IMR-90 (cell line): ENCODE measurements around the gene COX8C. TPM values are rescaled to one million over a fixed set of nuclear protein-coding genes. Genes with fewer than 3 reads are reported as not detected.

Experiments
- ATAC-seq: fragments of 200-7000 bp; cut with Tn5 transposase; 2 replicates; pipeline ENCODE4 v1.9.1; 2020; ENCODE audit warnings: low read depth, mild to moderate bottlenecking, moderate library complexity
- BruUV-seq: library from RNA; stranded (reverse); fragments of 400-500 nt; replicated peaks from 2 replicates; lab custom pipeline; 2021; lab: Mats Ljungman, UMichigan
- CTCF ChIA-PET: fragments of 300-600 bp; formaldehyde crosslinking; extraction: SDS; loops from one replicate; lab custom pipeline; 2021; ENCODE audit warnings: antibody characterized with exemption; lab: Yijun Ruan, JAX
- POLR2A ChIA-PET: fragments of 300-600 bp; sonication (Branson Sonifier 250); formaldehyde crosslinking; loops from one replicate; lab custom pipeline; 2022; ENCODE audit warnings: antibody characterized with exemption; ENCODE audit not compliant: unreplicated experiment; lab: Charles Lee
- DNase-seq: peaks from one replicate; pipeline ENCODE4 v3.0.0; 2013
- H2AFZ ChIP-seq: replicated peaks from 2 replicates; pipeline ENCODE3; 2013; ENCODE audit warnings: low read length, mild to moderate bottlenecking; ENCODE audit not compliant: poor library complexity
- H2AK5ac ChIP-seq: 2 replicates; pipeline ENCODE4 v1.6.1; 2013; ENCODE audit warnings: low read depth, low read length, inconsistent platforms
- H2AK9ac ChIP-seq: replicated peaks from 2 replicates; pipeline ENCODE3; 2013; ENCODE audit warnings: mild to moderate bottlenecking, low read depth, low read length, moderate library complexity; ENCODE audit not compliant: poor library complexity
- H2BK120ac ChIP-seq: 2 replicates; pipeline ENCODE4 v1.6.1; 2013; ENCODE audit warnings: low read depth, low read length, inconsistent platforms
- H2BK15ac ChIP-seq: 3 replicates; pipeline ENCODE4 v1.6.1; 2013; ENCODE audit warnings: low read depth, low read length, inconsistent platforms
- H2BK20ac ChIP-seq: 2 replicates; pipeline ENCODE4 v1.6.1; 2013; ENCODE audit warnings: low read depth, mild to moderate bottlenecking, inconsistent platforms, low read length, moderate library complexity
- H2BK5ac ChIP-seq: 2 replicates; pipeline ENCODE4 v1.6.1; 2013; ENCODE audit warnings: mild to moderate bottlenecking, low read depth, low read length, inconsistent platforms; ENCODE audit not compliant: poor library complexity, severe bottlenecking
- H3K14ac ChIP-seq: replicated peaks from 2 replicates; pipeline ENCODE4 v1.6.1; 2013; ENCODE audit warnings: low read depth, low read length, inconsistent platforms
- H3K18ac ChIP-seq: 2 replicates; pipeline ENCODE4 v1.6.1; 2013; ENCODE audit warnings: low read depth, low read length, control low read depth
- H3K23ac ChIP-seq: 2 replicates; pipeline ENCODE4 v1.6.1; 2013; ENCODE audit warnings: low read depth, low read length, inconsistent platforms
- H3K27ac ChIP-seq: 2 replicates; pipeline ENCODE4 v1.5.1; 2013; ENCODE audit warnings: mild to moderate bottlenecking, control low read depth, low read length; ENCODE audit not compliant: insufficient read depth
- H3K27me3 ChIP-seq: 2 replicates; pipeline ENCODE4 v1.6.1; 2013; ENCODE audit warnings: low read length; ENCODE audit not compliant: control insufficient read depth, insufficient read depth
- H3K36me3 ChIP-seq: 2 replicates; pipeline ENCODE4 v1.6.1; 2013; ENCODE audit warnings: low read length, mixed read lengths; ENCODE audit not compliant: control insufficient read depth, insufficient read depth
- H3K4ac ChIP-seq: 2 replicates; pipeline ENCODE4 v1.6.1; 2013; ENCODE audit warnings: low read depth, low read length, inconsistent platforms
- H3K4me1 ChIP-seq: 2 replicates; pipeline ENCODE4 v1.6.1; 2013; ENCODE audit warnings: low read length, mixed read lengths; ENCODE audit not compliant: control insufficient read depth, insufficient read depth
- H3K4me2 ChIP-seq: 2 replicates; pipeline ENCODE4 v1.6.1; 2013; ENCODE audit warnings: low read depth, mild to moderate bottlenecking, control low read depth, low read length, moderate library complexity
- H3K4me3 ChIP-seq: 2 replicates; pipeline ENCODE4 v1.5.1; 2013; ENCODE audit warnings: low read depth, mild to moderate bottlenecking, control low read depth, low read length, moderate library complexity; ENCODE audit not compliant: insufficient read depth
- H3K56ac ChIP-seq: 2 replicates; pipeline ENCODE4 v1.6.1; 2013; ENCODE audit warnings: low read length, inconsistent platforms; ENCODE audit not compliant: insufficient read depth; ENCODE audit errors: extremely low read depth
- H3K79me1 ChIP-seq, 2 experiments: 2 replicates each; pipeline ENCODE4 v1.6.1; 2013; ENCODE audit warnings: low read length in 2 of 2, inconsistent platforms in 1 of 2, low read depth in 1 of 2
- H3K9ac ChIP-seq: 2 replicates; pipeline ENCODE4 v1.6.1; 2013; ENCODE audit warnings: low read depth, low read length, control low read depth
- H3K9me1 ChIP-seq: 2 replicates; pipeline ENCODE4 v1.6.1; 2013; ENCODE audit warnings: low read length, inconsistent platforms; ENCODE audit not compliant: insufficient read depth
- H3K9me3 ChIP-seq: 2 replicates; pipeline ENCODE4 v1.6.1; 2013; ENCODE audit warnings: low read length; ENCODE audit not compliant: control insufficient read depth, insufficient read depth
- H4K20me1 ChIP-seq: 2 replicates; pipeline ENCODE4 v1.6.1; 2013; ENCODE audit warnings: low read length, inconsistent platforms; ENCODE audit not compliant: insufficient read depth
- H4K5ac ChIP-seq: 2 replicates; pipeline ENCODE4 v1.6.1; 2013; ENCODE audit warnings: mild to moderate bottlenecking, low read depth, low read length, control low read depth
- H4K8ac ChIP-seq, 2 experiments: 2 replicates each; pipeline ENCODE4 v1.6.1; 2013; ENCODE audit warnings: low read depth in 2 of 2, low read length in 2 of 2, control low read depth in 1 of 2, inconsistent platforms in 1 of 2
- H4K91ac ChIP-seq: 2 replicates; pipeline ENCODE4 v1.6.1; 2013; ENCODE audit warnings: low read depth, low read length, inconsistent platforms; ENCODE audit not compliant: insufficient read depth
- BHLHE40 ChIP-seq: fragments of 150-350 bp; IDR thresholded peaks from 2 replicates; pipeline ENCODE4 v1.6.1; 2016; ENCODE audit warnings: mild to moderate bottlenecking, low read depth, low read length
- CEBPB ChIP-seq: IDR thresholded peaks from 2 replicates; pipeline ENCODE4 v1.6.1; 2012; ENCODE audit warnings: low read depth, low read length, improper control_type of control experiment
- CHD1 ChIP-seq: IDR thresholded peaks from 2 replicates; pipeline ENCODE4 v1.6.1; 2012; ENCODE audit warnings: low read depth, low read length, improper control_type of control experiment
- CTCF ChIP-seq: conservative IDR thresholded peaks from 2 replicates; pipeline ENCODE4 v1.5.1; 2012; ENCODE audit warnings: mild to moderate bottlenecking, low read depth, low read length, improper control_type of control experiment
- FOS ChIP-seq: fragments of 150-350 bp; IDR thresholded peaks from 2 replicates; pipeline ENCODE4 v1.6.1; 2016; ENCODE audit warnings: low read depth, low read length
- MAZ ChIP-seq: IDR thresholded peaks from 2 replicates; pipeline ENCODE4 v1.6.1; 2012; ENCODE audit warnings: low read depth, mild to moderate bottlenecking, low read length, improper control_type of control experiment, moderate library complexity, borderline replicate concordance
- MXI1 ChIP-seq: IDR thresholded peaks from 2 replicates; pipeline ENCODE4 v1.6.1; 2012; ENCODE audit warnings: low read depth, mild to moderate bottlenecking, low read length, moderate library complexity, borderline replicate concordance
- NFE2L2 ChIP-seq: fragments of 150-350 bp; IDR thresholded peaks from 2 replicates; pipeline ENCODE4 v1.6.1; 2016; ENCODE audit warnings: low read depth, mild to moderate bottlenecking, low read length
- POLR2A ChIP-seq: IDR thresholded peaks from 2 replicates; pipeline ENCODE4 v1.6.1; 2012; ENCODE audit warnings: mild to moderate bottlenecking, low read depth, low read length
- RAD21 ChIP-seq: IDR thresholded peaks from 2 replicates; pipeline ENCODE4 v1.6.1; 2012; ENCODE audit warnings: low read length, improper control_type of control experiment
- RCOR1 ChIP-seq: IDR thresholded peaks from 2 replicates; pipeline ENCODE4 v1.6.1; 2012; ENCODE audit warnings: mild to moderate bottlenecking, low read length, improper control_type of control experiment; ENCODE audit not compliant: insufficient replicate concordance
- RFX5 ChIP-seq: IDR thresholded peaks from 2 replicates; pipeline ENCODE4 v1.8.0; 2012; ENCODE audit warnings: low read depth, mild to moderate bottlenecking, low read length, moderate library complexity
- SMC3 ChIP-seq: fragments of 150-350 bp; IDR thresholded peaks from 2 replicates; pipeline ENCODE4 v1.6.1; 2016; ENCODE audit warnings: low read depth, mild to moderate bottlenecking, antibody characterized with exemption, low read length, moderate library complexity
- dilution Hi-C: fragments of 300-500 bp; cut with HindIII; formaldehyde crosslinking; loops from one replicate; pipeline ENCODE4 v1.14.3; 2018; ENCODE audit warnings: low sequenced_read_pairs; ENCODE audit not compliant: unreplicated experiment
- in situ Hi-C: fragments of 300-500 bp; cut with MboI; formaldehyde crosslinking; loops from 3 replicates; pipeline ENCODE4 v1.14.3; 2019; ENCODE audit warnings: low sequenced_read_pairs, inconsistent platforms, mixed read lengths
- intact Hi-C: fragments of 100-400 bp; cut with micrococcal nuclease; formaldehyde crosslinking; loops from 2 replicates; pipeline ENCODE4 v1.10.0; 2022
- polyA plus RNA-seq, 3 experiments: library from polyadenylated mRNA; depleted of rRNA; stranded (reverse); fragments of >200 nt; gene quantifications; 2 replicates each; pipeline ENCODE4 v1.2.3, GENCODE V29; 2012; ENCODE audit warnings: low replicate concordance in 1 of 3
- total RNA-seq: library from RNA; depleted of rRNA; stranded (reverse); fragments of >200 nt; gene quantifications from 2 replicates; pipeline ENCODE4 v1.2.3, GENCODE V29; 2012
- TF ChIP-seq, protein P1 (sequence below): fragments of 150-350 bp; IDR thresholded peaks from 2 replicates; pipeline ENCODE4 v1.6.1; 2017; ENCODE audit warnings: mild to moderate bottlenecking, antibody characterized with exemption, low read length, low read depth

COX8C gene
- total and polyA plus RNA-seq, 2 of the 4 experiments (the other 2 are of a cell fraction): not detected

DNA sequence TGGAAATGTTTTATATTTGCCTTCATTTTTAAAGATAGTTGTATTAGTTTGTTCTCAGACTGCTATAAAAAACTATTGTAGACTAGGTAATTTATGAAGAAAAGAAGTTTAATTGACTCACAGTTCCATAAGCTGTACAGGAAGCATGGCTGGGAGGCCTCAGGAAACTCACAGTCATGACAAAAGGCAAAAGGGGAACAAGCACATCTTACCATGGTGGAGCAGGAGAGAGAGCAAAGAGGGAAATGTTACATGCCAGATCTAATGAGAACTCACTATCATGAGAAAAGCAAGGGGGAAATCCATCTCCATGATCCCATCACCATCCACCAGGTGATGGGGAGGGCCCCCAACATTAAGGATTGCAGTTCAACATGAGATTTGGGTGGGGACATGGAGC, 48.2 kb downstream of the COX8C start:
- no peak overlapping the region for H4K5ac ChIP-seq
- no peak overlapping the region for H3K9ac ChIP-seq
- no peak overlapping the region for H2BK15ac ChIP-seq
- H3K27me3 ChIP-seq: no peaks in the 10 kb centered on the region
- H3K23ac ChIP-seq: no peak overlapping the region
- ChIA-PET CTCF (no interaction called here), POLR2A (no interaction called here)
- H3K9me3 ChIP-seq: 0 out of 2 replicates have a peak, but pooled peaks cover 1% of the 10 kb centered on the region
- H3K4me3 ChIP-seq: no peak overlapping the region
- no peak overlapping the region for H3K27ac ChIP-seq
- H3K36me3 ChIP-seq: no peaks in the 10 kb centered on the region
- no peak overlapping the region for H2BK120ac ChIP-seq
- BruUV-seq: no TSS peak
- no peak for DNase-seq
- no peak overlapping the region for H3K18ac ChIP-seq
- H4K91ac ChIP-seq: no peak overlapping the region
- no peak overlapping the region for H3K14ac ChIP-seq
- no peak overlapping the region for H4K8ac ChIP-seq
- no peaks in the 10 kb centered on the region for H4K20me1 ChIP-seq
- no peaks in the 10 kb centered on the region for H3K9me1 ChIP-seq
- intact Hi-C loops: no loop called here
- no peak for ATAC-seq
- no peak overlapping the region for H3K56ac ChIP-seq
- H3K4me2 ChIP-seq: no peak overlapping the region
- H3K4ac ChIP-seq: no peak overlapping the region
- no peak overlapping the region for H2BK5ac ChIP-seq
- H2AFZ ChIP-seq: no peak overlapping the region
- H3K4me1 ChIP-seq: no peaks in the 10 kb centered on the region
- H3K79me1 ChIP-seq: no peaks in the 10 kb centered on the region
- H2BK20ac ChIP-seq: no peak overlapping the region
- in situ Hi-C loops: no loop called here
- TF ChIP-seq MAZ (no peak), RAD21 (no peak), RFX5 (no peak), MXI1 (no peak), FOS (no peak), SMC3 (no peak), BHLHE40 (no peak), RCOR1 (no peak), POLR2A (no peak), CTCF (no peak), NFE2L2 (no peak), CEBPB (no peak), CHD1 (no peak)
- TF ChIP-seq, protein P1, sequence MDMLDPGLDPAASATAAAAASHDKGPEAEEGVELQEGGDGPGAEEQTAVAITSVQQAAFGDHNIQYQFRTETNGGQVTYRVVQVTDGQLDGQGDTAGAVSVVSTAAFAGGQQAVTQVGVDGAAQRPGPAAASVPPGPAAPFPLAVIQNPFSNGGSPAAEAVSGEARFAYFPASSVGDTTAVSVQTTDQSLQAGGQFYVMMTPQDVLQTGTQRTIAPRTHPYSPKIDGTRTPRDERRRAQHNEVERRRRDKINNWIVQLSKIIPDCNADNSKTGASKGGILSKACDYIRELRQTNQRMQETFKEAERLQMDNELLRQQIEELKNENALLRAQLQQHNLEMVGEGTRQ: no peak
- no peak overlapping the region for H2AK9ac ChIP-seq
- H2AK5ac ChIP-seq: no peak overlapping the region
- dilution Hi-C loops: no loop called here
